ENCODE data around the gene XRCC3.

GRCh38 chr14:103738166-103738565 is 22.9 kb upstream of the XRCC3 start:
- TF ChIP-seq CTCF (IDR thresholded peaks at IDR 0.05) (no peak), TCF7L2 (IDR thresholded peaks at IDR 0.05; ENCODE audit: low read depth, low read length) (no peak)

Measured in Panc1 (cell line).